HG03045 (cell line): ENCODE measurements around the gene CHDH.

ENCODE experiments used
- ATAC-seq: cut with Tn5 transposase; IDR thresholded peaks from one replicate; pipeline ENCODE4 v1.9.1; 2021; ENCODE audit warnings: mild to moderate bottlenecking, moderate library complexity; ENCODE audit not compliant: unreplicated experiment

CHDH gene

GRCh38 chr3:53846134-53846850 is at the start of gene CHDH, which contains the start of gene IL17RB:
Gene CHDH, minus strand, starts transcription at chr3:53846419. Its CDS starts 22,411 bp downstream, at chr3:53824008.
Gene IL17RB, plus strand, starts transcription at chr3:53846568. Its CDS starts 21 bp downstream, at chr3:53846589.
- ATAC-seq, result peak; percentile 51

GRCh38 chr3:53892286-53892637 is 46.0 kb upstream of the CHDH start:
- ATAC-seq, result no peak

- ATAC-seq, result peak; percentile 96
Measured at GRCh38 chr3:53891497-53892285, 45.5 kb upstream of the CHDH start, which contains the start of gene SELENOK. Gene SELENOK, minus strand, starts transcription at chr3:53891859.

GRCh38 chr3:53890726-53891475 is 44.7 kb upstream of the CHDH start:
- no peak for ATAC-seq

- no peak for ATAC-seq
Measured at GRCh38 chr3:53888232-53888631, 42.0 kb upstream of the CHDH start.

- no peak for ATAC-seq
Measured at GRCh38 chr3:53887446-53887845, 41.2 kb upstream of the CHDH start.

GRCh38 chr3:53885239-53885638 is 39.0 kb upstream of the CHDH start:
- no peak for ATAC-seq

- ATAC-seq, result no peak
Measured at GRCh38 chr3:53884623-53885022, 38.4 kb upstream of the CHDH start.

- ATAC-seq, result no peak
Measured at GRCh38 chr3:53883008-53883407, 36.8 kb upstream of the CHDH start.

- peak; percentile 84 for ATAC-seq
Measured at GRCh38 chr3:53881691-53882593, 35.7 kb upstream of the CHDH start, which contains the start of gene ACTR8. Gene ACTR8, minus strand, starts transcription at chr3:53882152. Its CDS starts 51 bp downstream, at chr3:53882101.

GRCh38 chr3:53880396-53881345 is 34.5 kb upstream of the CHDH start:
- ATAC-seq, result no peak

- no peak for ATAC-seq
Measured at GRCh38 chr3:53865732-53866499, 19.7 kb upstream of the CHDH start.

- ATAC-seq, result no peak
Measured at GRCh38 chr3:53863145-53863544, 16.9 kb upstream of the CHDH start.

- ATAC-seq, result no peak
Measured at GRCh38 chr3:53862241-53862640, 16.0 kb upstream of the CHDH start.

- ATAC-seq, result no peak
Measured at GRCh38 chr3:53860196-53860595, 14.0 kb upstream of the CHDH start.

- ATAC-seq, result no peak
Measured at GRCh38 chr3:53859178-53859577, 13.0 kb upstream of the CHDH start.

GRCh38 chr3:53858096-53858741 is 12.0 kb upstream of the CHDH start:
- no peak for ATAC-seq

GRCh38 chr3:53856964-53857363 is 10.7 kb upstream of the CHDH start:
- no peak for ATAC-seq
